H1 (cell line): ENCODE data around the gene SEMA3C. TPM values are rescaled to one million over a fixed set of nuclear protein-coding genes. Genes with fewer than 3 reads are reported as not detected.

Experiments
- CTCF ChIP-seq, 3 experiments: IDR thresholded peaks; 1 replicate in 2 of 3; 2 replicates in 1 of 3; pipeline versions ENCODE4 v1.5.1 to v1.6.1; 2011; ENCODE audit warnings: low read length in 3 of 3, mild to moderate bottlenecking in 3 of 3, inconsistent platforms in 2 of 3, low read depth in 1 of 3, moderate library complexity in 1 of 3; ENCODE audit not compliant: insufficient read depth in 1 of 3; ENCODE audit errors: control extremely low read depth in 1 of 3
- TAF7 ChIP-seq: optimal IDR thresholded peaks from 2 replicates; pipeline ENCODE3; 2011; ENCODE audit warnings: low read depth, mild to moderate bottlenecking, inconsistent platforms, low read length, moderate library complexity, borderline replicate concordance
- polyA plus RNA-seq, 7 experiments: library from polyadenylated mRNA; depleted of rRNA in 3 of 7; stranded (reverse) in 5 of 7; unstranded in 2 of 7; fragments of >200 nt in 5 of 7; fragments of 200-250 nt in 2 of 7; gene quantifications; 1 replicate in 5 of 7; 2 replicates in 1 of 7; 4 replicates in 1 of 7; pipeline versions ENCODE4 v1.2.1 to v1.2.3, GENCODE V29; 2011 to 2013; ENCODE audit warnings: missing spikeins in 2 of 7, mixed read lengths in 2 of 7
- total RNA-seq: library from RNA; stranded (reverse); fragmentation: NEBNext Ultra II Directional; extraction: Animal tissue kit (Norgen Biotek cat#: 25700); gene quantifications from 2 replicates; pipeline ENCODE4 v1.2.1, GENCODE V29; 2021

The SEMA3C gene
- total and polyA plus RNA-seq, 2 of the 8 experiments (the other 6 are each of a cell fraction or from before 2014, with no cell fraction given), result 0.15 to 1.4 TPM

- no peak for TF ChIP-seq CTCF (IDR thresholded peaks at IDR 0.05; ENCODE audit: control extremely low read depth in 1 of 3, insufficient read depth in 1 of 3, low read depth in 1 of 3, low read length in 3 of 3)
- TF ChIP-seq TAF7, result no peak
These were observed 10.5 kb downstream of the SEMA3C start (continued) for GRCh38 chr7:80908360-80908797.
